Activated B cell treated with CpG ODN at 0.5 μM for 24 hours (primary cell): Measurements from ENCODE around the gene MAPK7. TPM values are rescaled to one million over a fixed set of nuclear protein-coding genes. Genes with fewer than 3 reads are reported as not detected.
A peak's percentile ranks its signal among the peaks of the same experiment; 100 is the strongest.

ENCODE experiments used
- ATAC-seq: fragments of 200-7000 bp; cut with Tn5 transposase; one replicate; pipeline ENCODE4 v1.10.0; 2021; ENCODE audit warnings: low read depth, mild to moderate bottlenecking, moderate library complexity
- CTCF ChIA-PET: fragments of 350-600 bp; sonication (Branson Sonifier 250); formaldehyde crosslinking; loops from one replicate; lab custom pipeline; 2021; ENCODE audit warnings: antibody characterized with exemption; lab: Charles Lee
- POLR2A ChIA-PET: fragments of 350-600 bp; sonication (Branson Sonifier 250); formaldehyde crosslinking; loops from one replicate; lab custom pipeline; 2021; ENCODE audit warnings: antibody characterized with exemption; lab: Charles Lee
- DNase-seq: peaks from one replicate; pipeline ENCODE4 v3.0.0; 2022
- H3K27ac Mint-ChIP-seq: one replicate; pipeline ENCODE4 v1.8.0; 2020; ENCODE audit warnings: mixed read lengths
- H3K27me3 Mint-ChIP-seq: one replicate; pipeline ENCODE4 v1.8.0; 2021; ENCODE audit warnings: mixed read lengths
- H3K36me3 Mint-ChIP-seq: one replicate; pipeline ENCODE4 v1.8.0; 2021; ENCODE audit warnings: low read depth, mixed read lengths
- H3K4me1 Mint-ChIP-seq: one replicate; pipeline ENCODE4 v1.8.0; 2021; ENCODE audit warnings: mixed read lengths
- H3K4me3 Mint-ChIP-seq: one replicate; pipeline ENCODE4 v1.8.0; 2020; ENCODE audit warnings: mild to moderate bottlenecking, mixed read lengths
- H3K9me3 Mint-ChIP-seq: one replicate; pipeline ENCODE4 v1.8.0; 2020; ENCODE audit warnings: mixed read lengths
- intact Hi-C: fragments of 100-400 bp; cut with micrococcal nuclease; formaldehyde crosslinking; loops from one replicate; pipeline ENCODE4 v1.15.1; 2024
- total RNA-seq: library from RNA; stranded (reverse); gene quantifications from 2 replicates; pipeline ENCODE4 v1.2.3, GENCODE V29; 2022
- TF ChIP-seq, protein P1 (sequence below): fragments of 200-600 bp; IDR thresholded peaks from one replicate; pipeline ENCODE4 v1.8.0; 2022; ENCODE audit warnings: antibody characterized with exemption, mild to moderate bottlenecking

The MAPK7 gene
- total RNA-seq, 1 donor from 2014 or later, result 24.0 TPM

DNA sequence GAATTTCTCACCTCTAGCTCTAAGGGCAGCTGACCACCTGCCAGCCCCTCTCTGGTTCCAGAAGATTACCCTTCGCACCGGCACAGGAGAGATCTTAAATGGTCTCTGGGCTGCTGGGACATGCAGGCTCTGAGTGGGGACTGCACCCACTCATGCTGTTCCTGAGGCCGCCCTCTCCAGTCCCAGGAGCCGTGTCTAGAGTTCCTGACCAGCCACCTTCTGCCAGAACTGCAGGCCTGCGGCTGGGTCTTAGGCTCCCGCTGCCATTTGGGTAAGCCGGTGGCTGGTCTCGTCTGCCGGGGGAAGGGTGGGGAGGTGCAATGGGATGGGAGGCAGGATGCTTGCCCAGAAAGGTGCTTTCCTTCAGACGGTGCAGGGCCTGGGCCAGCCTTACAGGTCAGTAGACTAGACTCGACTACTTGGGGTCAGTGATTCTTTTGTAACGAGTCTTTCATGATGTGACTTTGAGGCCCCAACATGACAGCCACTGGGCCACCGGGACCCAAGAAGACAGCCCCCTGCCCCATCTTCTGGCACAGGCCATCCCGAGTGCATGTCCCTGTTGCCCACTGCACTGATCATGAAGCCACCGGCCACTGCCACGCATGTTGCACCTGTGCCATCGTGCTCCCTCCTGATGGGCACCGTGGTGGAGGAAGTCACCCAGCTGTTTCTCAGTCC, 42.2 kb upstream of the MAPK7 start:
- Mint-ChIP-seq H3K9me3 (no peaks in the 10 kb centered on the region), H3K4me1 (no peaks in the 10 kb centered on the region), H3K4me3 (no peak overlapping the region), H3K27ac (no peak overlapping the region), H3K36me3 (no peaks in the 10 kb centered on the region), H3K27me3 (no peaks in the 10 kb centered on the region)
- ChIA-PET CTCF (interaction anchor here (0.9 kb wide), 1 partner anchor 89 kb away, joined by 4 read pairs; no protein-coding TSS in a partner anchor), POLR2A (no interaction called here)
- ATAC-seq (no peak), DNase-seq (no peak)
- TF ChIP-seq, protein P1, sequence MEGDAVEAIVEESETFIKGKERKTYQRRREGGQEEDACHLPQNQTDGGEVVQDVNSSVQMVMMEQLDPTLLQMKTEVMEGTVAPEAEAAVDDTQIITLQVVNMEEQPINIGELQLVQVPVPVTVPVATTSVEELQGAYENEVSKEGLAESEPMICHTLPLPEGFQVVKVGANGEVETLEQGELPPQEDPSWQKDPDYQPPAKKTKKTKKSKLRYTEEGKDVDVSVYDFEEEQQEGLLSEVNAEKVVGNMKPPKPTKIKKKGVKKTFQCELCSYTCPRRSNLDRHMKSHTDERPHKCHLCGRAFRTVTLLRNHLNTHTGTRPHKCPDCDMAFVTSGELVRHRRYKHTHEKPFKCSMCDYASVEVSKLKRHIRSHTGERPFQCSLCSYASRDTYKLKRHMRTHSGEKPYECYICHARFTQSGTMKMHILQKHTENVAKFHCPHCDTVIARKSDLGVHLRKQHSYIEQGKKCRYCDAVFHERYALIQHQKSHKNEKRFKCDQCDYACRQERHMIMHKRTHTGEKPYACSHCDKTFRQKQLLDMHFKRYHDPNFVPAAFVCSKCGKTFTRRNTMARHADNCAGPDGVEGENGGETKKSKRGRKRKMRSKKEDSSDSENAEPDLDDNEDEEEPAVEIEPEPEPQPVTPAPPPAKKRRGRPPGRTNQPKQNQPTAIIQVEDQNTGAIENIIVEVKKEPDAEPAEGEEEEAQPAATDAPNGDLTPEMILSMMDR, result no peak
- intact Hi-C loops, result loop anchor here (5.0 to 10.0 kb wide), 2 partner anchors 34 to 51 kb away; no protein-coding TSS in a partner anchor

DNA sequence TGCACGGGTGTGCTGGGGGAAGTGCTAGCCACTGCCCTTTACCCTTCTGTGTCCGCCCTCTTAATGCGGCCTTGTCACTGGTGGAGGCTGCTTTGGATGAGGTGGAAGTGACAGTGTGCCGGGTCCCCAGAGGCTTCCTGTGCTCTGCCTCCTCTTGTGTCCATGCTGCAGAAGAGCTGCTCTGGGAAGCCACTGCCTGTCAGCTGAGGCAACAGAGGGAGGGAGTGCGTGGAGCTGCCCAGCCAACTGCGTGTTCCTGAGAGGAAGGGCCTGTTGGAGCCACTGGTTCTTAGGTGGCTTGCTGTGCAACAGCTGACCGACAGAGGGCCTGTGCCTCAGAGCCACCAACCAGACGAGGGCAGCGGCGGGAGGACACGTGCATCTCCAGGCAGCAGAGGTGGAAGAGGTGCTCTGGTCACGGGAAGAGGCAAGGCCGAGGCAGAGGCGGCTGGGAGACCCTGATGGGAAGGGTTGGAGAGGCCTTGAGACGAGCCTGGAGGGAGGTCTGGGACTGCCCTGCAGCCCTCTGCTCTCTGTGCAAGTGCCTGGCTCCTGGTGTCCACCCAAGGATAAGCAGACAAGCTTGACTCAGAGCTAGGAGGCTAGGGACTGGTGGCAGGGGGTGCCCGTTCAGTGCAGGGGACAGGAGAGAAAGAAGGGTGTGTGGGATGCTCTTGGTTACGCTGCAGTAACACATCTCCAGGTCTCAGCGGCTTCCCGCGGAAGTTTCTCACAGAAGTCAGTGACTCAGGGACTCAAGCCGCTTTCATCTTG, 41.2 kb upstream of the MAPK7 start:
- Mint-ChIP-seq H3K36me3 (no peaks in the 10 kb centered on the region), H3K27me3 (no peaks in the 10 kb centered on the region), H3K27ac (no peak overlapping the region), H3K4me3 (no peak overlapping the region), H3K9me3 (no peaks in the 10 kb centered on the region), H3K4me1 (no peaks in the 10 kb centered on the region)
- DNase-seq (no peak), ATAC-seq (no peak)
- intact Hi-C loops, result loop anchor here (5.0 to 10.0 kb wide), 2 partner anchors 35 to 52 kb away; no protein-coding TSS in a partner anchor
- POLR2A ChIA-PET, result no interaction called here
- TF ChIP-seq, protein P1, result no peak
- CTCF ChIA-PET, result interaction anchor here (0.8 to 2.5 kb wide), 12 partner anchors 8 to 429 kb away, joined by 3 to 15 read pairs (median 4); no protein-coding TSS in a partner anchor

DNA sequence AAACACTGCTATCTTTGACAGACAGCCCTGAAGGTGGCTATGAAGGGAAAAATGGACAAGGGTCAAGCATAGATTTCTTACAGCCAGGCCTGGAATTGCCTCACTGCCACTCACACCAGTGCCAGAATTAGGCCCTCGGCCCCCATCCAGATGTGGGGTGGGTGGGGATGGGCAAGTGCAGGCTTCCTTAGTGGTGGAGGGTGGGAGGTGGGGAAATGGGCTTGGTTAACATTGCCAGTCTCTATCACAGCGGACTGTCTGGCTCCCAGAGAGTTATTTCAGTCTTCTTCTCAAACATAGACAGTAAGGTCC, 40.6 kb upstream of the MAPK7 start:
- ATAC-seq, result no peak
- DNase-seq, result no peak
- no peaks in the 10 kb centered on the region for H3K27me3 Mint-ChIP-seq
- ChIA-PET CTCF (interaction anchor here (0.8 to 2.5 kb wide), 14 partner anchors 9 to 429 kb away, joined by 3 to 15 read pairs (median 4); no protein-coding TSS in a partner anchor), POLR2A (no interaction called here)
- H3K4me1 Mint-ChIP-seq, result no peaks in the 10 kb centered on the region
- H3K27ac Mint-ChIP-seq, result no peak overlapping the region
- no peak overlapping the region for H3K4me3 Mint-ChIP-seq
- H3K36me3 Mint-ChIP-seq, result no peaks in the 10 kb centered on the region
- TF ChIP-seq, protein P1, result no peak
- intact Hi-C loops, result loop anchor here (1.0 to 10.0 kb wide), 4 partner anchors 20 to 110 kb away; no protein-coding TSS in a partner anchor
- H3K9me3 Mint-ChIP-seq, result no peaks in the 10 kb centered on the region

DNA sequence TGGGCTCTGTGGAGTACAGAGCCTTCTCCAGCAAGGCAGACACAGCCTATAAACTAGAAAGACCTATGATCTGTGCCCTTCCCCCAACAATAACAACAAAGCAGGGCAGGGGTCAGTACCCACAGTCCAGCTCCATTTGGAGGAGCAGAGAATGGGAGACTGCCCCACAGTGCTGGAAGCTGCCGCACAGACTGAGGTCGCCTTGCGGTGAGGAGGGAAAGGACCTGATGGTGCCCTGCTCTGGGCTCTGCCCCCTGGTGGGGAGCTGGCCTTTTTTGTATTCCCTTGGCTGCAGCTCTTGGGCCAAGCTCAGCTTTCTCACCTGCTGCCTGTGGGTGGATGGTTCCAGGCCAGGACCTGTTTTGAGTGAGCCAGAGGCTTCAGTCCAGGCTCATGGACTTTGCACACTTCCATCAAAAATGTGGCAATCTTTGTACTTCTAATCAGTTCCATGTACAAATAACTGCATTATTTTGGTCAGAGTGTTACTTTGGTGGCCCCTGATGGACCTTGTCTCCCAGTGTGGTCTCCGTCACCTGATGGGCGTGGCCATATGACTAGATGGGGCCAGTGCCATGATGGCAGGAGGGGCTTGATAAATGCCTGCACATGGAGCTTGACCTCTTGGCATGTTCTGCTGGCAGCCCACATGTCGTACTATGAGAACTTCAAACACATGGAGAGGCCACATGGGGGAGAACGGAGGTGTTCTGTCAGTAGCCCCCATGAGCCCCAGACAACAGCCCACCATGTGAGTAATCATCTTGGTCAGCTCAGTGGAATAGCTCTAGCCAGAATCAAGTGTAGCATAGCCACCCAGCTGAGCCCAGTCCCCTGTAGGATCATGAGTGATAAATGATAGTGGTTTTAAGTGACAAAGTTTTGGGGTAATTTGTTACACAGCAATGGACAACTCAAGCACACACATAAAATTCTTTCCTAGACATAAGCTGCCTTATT, 40.0 kb upstream of the MAPK7 start:
- ChIA-PET CTCF (interaction anchor here (0.6 to 2.5 kb wide), 21 partner anchors 8 to 428 kb away, joined by 3 to 15 read pairs (median 3); partner anchors contain the start of gene MAPK7), POLR2A (no interaction called here)
- no peak overlapping the region for H3K4me3 Mint-ChIP-seq
- peak; percentile 65 for DNase-seq
- no peaks in the 10 kb centered on the region for H3K4me1 Mint-ChIP-seq
- no peak overlapping the region for H3K27ac Mint-ChIP-seq
- H3K36me3 Mint-ChIP-seq, result no peaks in the 10 kb centered on the region
- no peaks in the 10 kb centered on the region for H3K9me3 Mint-ChIP-seq
- ATAC-seq, result peak; percentile 99
- intact Hi-C loops, result loop anchor here (1.0 to 10.0 kb wide), 4 partner anchors 21 to 109 kb away; no protein-coding TSS in a partner anchor
- TF ChIP-seq, protein P1, result peak; percentile 28
- H3K27me3 Mint-ChIP-seq, result no peaks in the 10 kb centered on the region
